HepG2 (cell line): ENCODE data around the gene FMC1. TPM values are rescaled to one million over a fixed set of nuclear protein-coding genes. Genes with fewer than 3 reads are reported as not detected.

Experiments
- KLF13 ChIP-seq: sonication (generic); formaldehyde crosslinking; IDR thresholded peaks from 2 replicates; pipeline ENCODE4 v1.4.0; 2020; ENCODE audit warnings: mild to moderate bottlenecking, missing genetic modification reagents
- MBD4 ChIP-seq: IDR thresholded peaks from 2 replicates; pipeline ENCODE4 v1.6.1; 2012; ENCODE audit warnings: low read length, inconsistent platforms, borderline replicate concordance
- NFE2L1 ChIP-seq: sonication (generic); formaldehyde crosslinking; IDR thresholded peaks from 2 replicates; pipeline ENCODE4 v1.4.0; 2020; ENCODE audit warnings: missing genetic modification reagents, mild to moderate bottlenecking, borderline replicate concordance
- RBFOX2 ChIP-seq: fragments of 200-400 bp; formaldehyde crosslinking; IDR thresholded peaks from 2 replicates; pipeline ENCODE4 v1.6.1; 2017; ENCODE audit warnings: low read depth, mild to moderate bottlenecking, low read length
- SIX4 ChIP-seq: sonication (generic); formaldehyde crosslinking; IDR thresholded peaks from 2 replicates; pipeline ENCODE4 v1.4.0; 2020; ENCODE audit warnings: missing genetic modification reagents
- SP4 ChIP-seq: sonication (generic); formaldehyde crosslinking; IDR thresholded peaks from 2 replicates; pipeline ENCODE4 v1.8.1; 2023; ENCODE audit warnings: mild to moderate bottlenecking, missing genetic modification reagents
- ZBTB40 ChIP-seq, 2 experiments: fragments of 450-650 bp in 1 of 2; sonication (generic) in 1 of 2; formaldehyde crosslinking in 1 of 2; IDR thresholded peaks; 2 replicates each; pipeline versions ENCODE4 v1.6.1 to v1.8.0; 2016 to 2022; ENCODE audit warnings: antibody characterized with exemption in 1 of 2, mild to moderate bottlenecking in 1 of 2, missing genetic modification reagents in 1 of 2
- ZFP91 ChIP-seq: sonication (generic); formaldehyde crosslinking; IDR thresholded peaks from 2 replicates; pipeline ENCODE4 v1.9.0; 2022; ENCODE audit warnings: missing genetic modification reagents, mild to moderate bottlenecking, borderline replicate concordance
- ZNF331 ChIP-seq: sonication (generic); formaldehyde crosslinking; IDR thresholded peaks from 2 replicates; pipeline ENCODE4 v1.4.0; 2020; ENCODE audit warnings: missing genetic modification reagents
- ZNF580 ChIP-seq: IDR thresholded peaks from 2 replicates; pipeline ENCODE4 v1.6.1; 2016; ENCODE audit warnings: low read depth, borderline replicate concordance
- ZNF772 ChIP-seq: sonication (generic); formaldehyde crosslinking; IDR thresholded peaks from 2 replicates; pipeline ENCODE4 v1.5.0; 2020; ENCODE audit warnings: mild to moderate bottlenecking, missing genetic modification reagents
- ZSCAN30 ChIP-seq: sonication (generic); formaldehyde crosslinking; IDR thresholded peaks from 2 replicates; pipeline ENCODE4 v1.5.0; 2020; ENCODE audit warnings: mild to moderate bottlenecking, missing genetic modification reagents
- polyA plus RNA-seq, 8 experiments: library from polyadenylated mRNA; depleted of rRNA in 3 of 8; stranded (reverse) in 7 of 8; unstranded in 1 of 8; fragments of >200 nt; fragmentation: Illumina TruSeq in 4 of 8; extraction: Trizol in 4 of 8; gene quantifications; 2 replicates each; pipeline versions ENCODE4 v1.2.1 to v1.2.3, GENCODE V29; 2011 to 2016; ENCODE audit warnings: low read depth in 4 of 8, missing spikeins in 1 of 8, mixed read lengths in 1 of 8; ENCODE audit not compliant: insufficient read depth in 1 of 8
- total RNA-seq, 5 experiments: library from RNA; depleted of rRNA; stranded (reverse); fragments of >200 nt; fragmentation: Illumina TruSeq; extraction: Trizol; gene quantifications; 2 replicates each; pipeline ENCODE4 v1.2.3, GENCODE V29; 2016; ENCODE audit warnings: low read depth in 1 of 5
- TF ChIP-seq, protein P1 (sequence below): sonication (generic); formaldehyde crosslinking; IDR thresholded peaks from 2 replicates; pipeline ENCODE4 v1.8.0; 2022; ENCODE audit warnings: low read depth, missing genetic modification reagents
- TF ChIP-seq, protein P2 (sequence below): sonication (generic); formaldehyde crosslinking; IDR thresholded peaks from 2 replicates; pipeline ENCODE4 v1.5.1; 2020; ENCODE audit warnings: mild to moderate bottlenecking, moderate library complexity, missing genetic modification reagents

The FMC1 gene
- total and polyA plus RNA-seq, 2 of the 13 experiments (the other 11 are each of a cell fraction or from before 2014, with no cell fraction given) = 39.2 to 50.7 TPM

DNA sequence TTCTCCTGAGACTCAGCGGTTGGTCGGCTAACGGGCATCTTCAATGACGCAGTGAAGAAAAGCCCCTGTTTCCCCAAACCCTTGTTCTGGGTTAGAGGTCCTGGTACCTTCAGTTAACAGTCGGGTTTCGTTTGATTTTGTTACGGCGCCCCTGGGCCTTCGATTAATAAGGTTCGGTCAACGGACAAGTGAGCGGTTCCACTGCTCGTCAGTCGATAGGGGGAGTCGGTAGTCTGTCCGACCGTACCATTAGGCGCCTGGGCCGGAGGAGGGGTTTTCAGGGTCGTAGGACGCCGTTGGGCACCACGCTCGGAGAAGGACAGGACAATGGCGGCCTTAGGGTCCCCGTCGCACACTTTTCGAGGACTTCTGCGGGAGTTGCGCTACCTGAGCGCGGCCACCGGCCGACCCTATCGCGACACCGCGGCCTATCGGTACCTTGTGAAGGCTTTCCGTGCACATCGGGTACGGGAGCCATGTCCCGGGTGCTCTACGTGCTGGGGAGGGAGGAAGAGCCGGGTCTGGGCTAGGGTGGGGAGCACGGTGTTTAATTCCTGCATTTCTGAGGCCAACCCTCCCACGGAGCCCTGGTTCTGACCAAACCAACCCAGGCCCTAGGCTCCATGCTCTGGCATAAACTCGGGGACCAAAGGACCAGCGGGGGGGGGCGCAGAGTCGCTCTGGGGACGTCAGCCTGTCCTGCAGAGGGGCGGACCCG, at the start of gene FMC1 (continued):
- TF ChIP-seq, protein P1, sequence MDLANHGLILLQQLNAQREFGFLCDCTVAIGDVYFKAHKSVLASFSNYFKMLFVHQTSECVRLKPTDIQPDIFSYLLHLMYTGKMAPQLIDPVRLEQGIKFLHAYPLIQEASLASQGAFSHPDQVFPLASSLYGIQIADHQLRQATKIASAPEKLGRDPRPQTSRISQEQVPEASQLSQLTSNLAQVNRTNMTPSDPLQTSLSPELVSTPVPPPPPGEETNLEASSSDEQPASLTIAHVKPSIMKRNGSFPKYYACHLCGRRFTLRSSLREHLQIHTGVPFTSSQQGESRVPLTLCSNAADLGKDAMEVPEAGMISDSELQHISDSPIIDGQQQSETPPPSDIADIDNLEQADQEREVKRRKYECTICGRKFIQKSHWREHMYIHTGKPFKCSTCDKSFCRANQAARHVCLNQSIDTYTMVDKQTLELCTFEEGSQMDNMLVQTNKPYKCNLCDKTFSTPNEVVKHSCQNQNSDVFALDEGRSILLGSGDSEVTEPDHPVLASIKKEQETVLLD (CRISPR knock-in tag) = peak; percentile 22; the same call in 1 of the 2 replicates
- no peak for TF ChIP-seq ZSCAN30
- no peak for TF ChIP-seq MBD4
- TF ChIP-seq NFE2L1 (CRISPR knock-in tag) = peak; percentile 62; the same call in 1 of the 2 replicates
- no peak for TF ChIP-seq SIX4
- 0 out of 2 replicates have a peak, but pooled peaks have one; percentile 63 for TF ChIP-seq KLF13 (CRISPR knock-in tag)
- TF ChIP-seq, protein P2, sequence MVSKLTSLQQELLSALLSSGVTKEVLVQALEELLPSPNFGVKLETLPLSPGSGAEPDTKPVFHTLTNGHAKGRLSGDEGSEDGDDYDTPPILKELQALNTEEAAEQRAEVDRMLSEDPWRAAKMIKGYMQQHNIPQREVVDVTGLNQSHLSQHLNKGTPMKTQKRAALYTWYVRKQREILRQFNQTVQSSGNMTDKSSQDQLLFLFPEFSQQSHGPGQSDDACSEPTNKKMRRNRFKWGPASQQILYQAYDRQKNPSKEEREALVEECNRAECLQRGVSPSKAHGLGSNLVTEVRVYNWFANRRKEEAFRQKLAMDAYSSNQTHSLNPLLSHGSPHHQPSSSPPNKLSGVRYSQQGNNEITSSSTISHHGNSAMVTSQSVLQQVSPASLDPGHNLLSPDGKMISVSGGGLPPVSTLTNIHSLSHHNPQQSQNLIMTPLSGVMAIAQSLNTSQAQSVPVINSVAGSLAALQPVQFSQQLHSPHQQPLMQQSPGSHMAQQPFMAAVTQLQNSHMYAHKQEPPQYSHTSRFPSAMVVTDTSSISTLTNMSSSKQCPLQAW (CRISPR knock-in tag) = 0 out of 2 replicates have a peak, but pooled peaks have one; percentile 3
- no peak for TF ChIP-seq ZNF580 (CRISPR knock-in tag)
- TF ChIP-seq RBFOX2 = peak; percentile 87
- peak; percentile 82; the same call in 1 of the 2 replicates for TF ChIP-seq ZFP91
- TF ChIP-seq ZBTB40 (IDR thresholded peaks at IDR 0.05) = no peak
- TF ChIP-seq ZBTB40 (CRISPR knock-in tag; IDR thresholded peaks at IDR 0.05) = peak; percentile 1; the same call in 1 of the 2 replicates
- TF ChIP-seq ZNF772 (CRISPR knock-in tag) = peak; percentile 49
- TF ChIP-seq ZNF331 (CRISPR knock-in tag) = no peak
- TF ChIP-seq SP4 (CRISPR knock-in tag) = peak; percentile 70
